DND-41 (cell line): ENCODE measurements around the gene DMP1.

Experiments
- ATAC-seq: fragments of 200-7000 bp; cut with Tn5 transposase; 3 replicates; pipeline ENCODE4 v1.9.1; 2021; ENCODE audit warnings: low read depth; ENCODE audit not compliant: insufficient read depth
- DNase-seq: peaks from one replicate; pipeline ENCODE4 v3.0.0-alpha.2; 2020
- H2AFZ ChIP-seq: 2 replicates; pipeline ENCODE4 v1.6.0; 2012; ENCODE audit warnings: low read depth, low read length
- H3K27ac ChIP-seq: 2 replicates; pipeline ENCODE4 v1.5.1; 2012; ENCODE audit warnings: low read length, inconsistent platforms
- H3K27me3 ChIP-seq: fragments of 200-600 bp; sonication (generic); 2 replicates; pipeline ENCODE4 v1.6.0; 2012; ENCODE audit warnings: low read length, mild to moderate bottlenecking, inconsistent platforms; ENCODE audit not compliant: insufficient read depth, poor library complexity
- H3K36me3 ChIP-seq: 2 replicates; pipeline ENCODE4 v1.5.1; 2012; ENCODE audit warnings: low read length, inconsistent platforms; ENCODE audit not compliant: insufficient read depth
- H3K4me1 ChIP-seq: 2 replicates; pipeline ENCODE4 v1.5.1; 2012; ENCODE audit warnings: mild to moderate bottlenecking, low read length; ENCODE audit not compliant: insufficient read depth
- H3K4me2 ChIP-seq: 2 replicates; pipeline ENCODE4 v1.6.0; 2012; ENCODE audit warnings: mild to moderate bottlenecking, moderate library complexity, low read length, inconsistent platforms; ENCODE audit not compliant: insufficient read depth
- H3K4me3 ChIP-seq, 2 experiments: fragments of 200-600 bp in 1 of 2; shearing (Covaris generic) in 1 of 2; 2 replicates each; pipeline ENCODE4 v1.5.1; 2012 to 2016; ENCODE audit warnings: inconsistent platforms in 2 of 2, low read length in 2 of 2, mild to moderate bottlenecking in 2 of 2, low read depth in 1 of 2, moderate library complexity in 1 of 2
- H3K79me2 ChIP-seq: 2 replicates; pipeline ENCODE4 v1.6.0; 2012; ENCODE audit warnings: low read length, inconsistent platforms; ENCODE audit not compliant: insufficient read depth
- H3K9ac ChIP-seq: 2 replicates; pipeline ENCODE4 v1.6.0; 2012; ENCODE audit warnings: low read depth, mild to moderate bottlenecking, inconsistent platforms, low read length, moderate library complexity
- H3K9me3 ChIP-seq: 2 replicates; pipeline ENCODE4 v1.5.1; 2012; ENCODE audit warnings: low read length, moderate library complexity, mild to moderate bottlenecking, inconsistent platforms; ENCODE audit not compliant: insufficient read depth, severe bottlenecking
- H4K20me1 ChIP-seq: 2 replicates; pipeline ENCODE4 v1.6.0; 2012; ENCODE audit warnings: low read length; ENCODE audit not compliant: insufficient read depth
- EZH2 ChIP-seq: IDR thresholded peaks from 3 replicates; pipeline ENCODE4 v1.6.1; 2012; ENCODE audit warnings: borderline replicate concordance, low read depth, mild to moderate bottlenecking, moderate library complexity, low read length, inconsistent platforms; ENCODE audit not compliant: severe bottlenecking
- TF ChIP-seq, protein P1 (sequence below): IDR thresholded peaks from 2 replicates; pipeline ENCODE4 v1.5.1; 2012; ENCODE audit warnings: borderline replicate concordance, low read length, moderate library complexity, mild to moderate bottlenecking; ENCODE audit not compliant: poor library complexity, severe bottlenecking; ENCODE audit errors: extremely low read depth

DMP1 gene

DNA sequence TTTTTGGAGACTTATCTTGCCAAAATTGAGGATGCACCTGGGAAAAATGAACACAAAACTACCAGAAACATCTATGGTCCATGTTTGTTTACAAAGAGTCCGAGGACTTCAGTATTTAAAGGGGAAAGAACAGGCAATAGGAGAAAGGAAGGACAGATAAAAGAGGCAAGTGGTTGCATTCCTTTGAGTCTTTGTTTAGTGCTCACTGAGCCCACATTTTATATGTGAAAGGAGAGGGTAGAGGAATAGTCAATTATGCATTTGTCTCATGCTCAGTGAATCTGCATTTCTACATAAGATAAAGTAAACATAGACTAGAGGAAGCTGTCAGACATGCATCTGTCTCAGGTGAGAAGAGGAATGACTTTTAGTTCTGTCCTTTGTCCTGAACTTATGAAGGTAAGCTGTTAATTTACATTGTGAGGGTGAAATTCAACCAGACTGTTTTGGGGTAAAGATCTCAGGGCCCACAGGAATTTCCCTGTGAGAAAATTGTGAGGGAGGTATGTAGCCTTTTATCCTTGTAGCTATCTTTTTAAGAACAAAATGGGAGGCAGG is 4.5 kb downstream of the DMP1 start:
- Histone ChIP-seq H3K27me3 (peaks cover 3% of the 10 kb centered on the region), H3K4me2 (no peak overlapping the region), H3K36me3 (no peaks in the 10 kb centered on the region), H3K9ac (no peak overlapping the region), H2AFZ (no peak overlapping the region), H3K4me1 (no peaks in the 10 kb centered on the region), H3K9me3 (no peaks in the 10 kb centered on the region), H3K79me2 (no peaks in the 10 kb centered on the region), H3K27ac (no peak overlapping the region), H3K4me3 (no peak overlapping the region), H4K20me1 (no peaks in the 10 kb centered on the region)
- no peak for DNase-seq
- no peak for ATAC-seq
- TF ChIP-seq EZH2 = no peak
- TF ChIP-seq, protein P1, sequence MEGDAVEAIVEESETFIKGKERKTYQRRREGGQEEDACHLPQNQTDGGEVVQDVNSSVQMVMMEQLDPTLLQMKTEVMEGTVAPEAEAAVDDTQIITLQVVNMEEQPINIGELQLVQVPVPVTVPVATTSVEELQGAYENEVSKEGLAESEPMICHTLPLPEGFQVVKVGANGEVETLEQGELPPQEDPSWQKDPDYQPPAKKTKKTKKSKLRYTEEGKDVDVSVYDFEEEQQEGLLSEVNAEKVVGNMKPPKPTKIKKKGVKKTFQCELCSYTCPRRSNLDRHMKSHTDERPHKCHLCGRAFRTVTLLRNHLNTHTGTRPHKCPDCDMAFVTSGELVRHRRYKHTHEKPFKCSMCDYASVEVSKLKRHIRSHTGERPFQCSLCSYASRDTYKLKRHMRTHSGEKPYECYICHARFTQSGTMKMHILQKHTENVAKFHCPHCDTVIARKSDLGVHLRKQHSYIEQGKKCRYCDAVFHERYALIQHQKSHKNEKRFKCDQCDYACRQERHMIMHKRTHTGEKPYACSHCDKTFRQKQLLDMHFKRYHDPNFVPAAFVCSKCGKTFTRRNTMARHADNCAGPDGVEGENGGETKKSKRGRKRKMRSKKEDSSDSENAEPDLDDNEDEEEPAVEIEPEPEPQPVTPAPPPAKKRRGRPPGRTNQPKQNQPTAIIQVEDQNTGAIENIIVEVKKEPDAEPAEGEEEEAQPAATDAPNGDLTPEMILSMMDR = no peak

DNA sequence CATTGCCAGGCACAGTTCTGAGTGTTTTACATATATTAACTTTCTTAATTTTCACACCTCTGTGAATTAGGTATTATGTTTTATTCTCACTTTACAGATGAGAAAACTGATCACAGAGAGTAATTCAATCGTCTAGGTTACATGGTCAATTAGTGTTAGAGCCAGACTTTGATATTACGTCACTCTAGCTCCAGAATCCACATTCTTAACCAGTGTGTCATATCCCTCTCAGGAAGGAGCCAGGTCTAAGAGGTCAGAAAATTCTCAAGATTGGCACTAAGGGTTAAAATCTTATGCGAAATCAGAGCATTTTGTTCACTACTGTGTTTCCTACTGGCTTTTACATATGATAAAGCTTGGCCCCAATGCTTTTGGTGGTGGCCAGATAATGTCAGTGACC is 7.4 kb downstream of the DMP1 start:
- Histone ChIP-seq H3K9me3 (no peaks in the 10 kb centered on the region), H3K36me3 (no peaks in the 10 kb centered on the region), H3K4me3 (no peak overlapping the region), H4K20me1 (no peaks in the 10 kb centered on the region), H3K9ac (no peak overlapping the region), H3K79me2 (no peaks in the 10 kb centered on the region), H3K27me3 (no peaks in the 10 kb centered on the region), H2AFZ (no peak overlapping the region), H3K27ac (no peak overlapping the region), H3K4me1 (no peaks in the 10 kb centered on the region), H3K4me2 (no peak overlapping the region)
- no peak for TF ChIP-seq EZH2
- TF ChIP-seq, protein P1 = no peak
- ATAC-seq = no peak
- no peak for DNase-seq

DNA sequence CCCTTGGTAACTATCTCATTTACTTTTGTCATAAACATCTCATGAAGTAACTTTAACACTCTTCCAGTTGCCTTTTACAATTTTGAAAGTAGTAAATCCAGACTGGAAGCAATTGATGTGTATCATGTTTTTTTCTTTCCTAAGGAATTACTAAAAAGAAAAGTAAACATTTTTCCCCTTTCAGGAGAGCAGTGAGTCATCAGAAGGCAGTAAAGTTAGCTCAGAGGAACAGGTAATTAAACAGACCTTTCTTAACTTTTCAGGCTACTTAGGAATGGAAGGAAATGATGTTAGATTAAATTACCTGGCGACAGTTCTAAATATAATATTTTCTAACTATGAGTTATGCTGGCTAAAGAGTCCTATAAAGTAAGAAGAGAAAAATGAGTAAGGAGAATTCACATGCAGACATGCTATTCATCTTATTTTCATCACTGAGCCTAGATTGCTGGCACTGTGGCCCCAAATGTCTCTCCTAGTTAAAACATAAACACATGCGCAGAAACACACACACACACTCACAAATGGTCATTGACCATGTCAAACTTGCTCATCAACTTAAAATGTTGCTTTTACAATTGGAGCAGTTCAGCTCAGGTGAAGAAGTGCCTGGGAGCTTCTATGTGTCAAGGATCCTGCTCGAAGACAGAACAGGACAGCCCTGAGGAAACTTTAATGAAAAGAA is 9.3 kb downstream of the DMP1 start:
- Histone ChIP-seq H3K4me2 (no peak overlapping the region), H4K20me1 (no peaks in the 10 kb centered on the region), H3K27ac (no peak overlapping the region), H3K9ac (no peak overlapping the region), H3K4me3 (no peak overlapping the region), H2AFZ (no peak overlapping the region), H3K79me2 (no peaks in the 10 kb centered on the region), H3K9me3 (no peaks in the 10 kb centered on the region), H3K36me3 (no peaks in the 10 kb centered on the region), H3K27me3 (no peaks in the 10 kb centered on the region), H3K4me1 (no peaks in the 10 kb centered on the region)
- no peak for DNase-seq
- TF ChIP-seq, protein P1 = no peak
- TF ChIP-seq EZH2 = no peak
- no peak for ATAC-seq
